ENCODE measurements around the gene PCSK4. TPM values are rescaled to one million over a fixed set of nuclear protein-coding genes. Genes with fewer than 3 reads are reported as not detected.

PCSK4 gene
- polyA plus RNA-seq, 1 of the 3 experiments (the other 2 are of a cell fraction), result 6.6 TPM

- H3K36me3 ChIP-seq (replicated peaks in 1 of 2; ENCODE audit: control insufficient read depth in 1 of 2, insufficient read depth in 2 of 2, low read length in 1 of 2), result no peaks in the 10 kb centered on the region
- DNase-seq, result no peak
- no peak overlapping the region for H3K9ac ChIP-seq
- 84% methylated on average over 9 of the region's 10 CpGs for WGBS (ENCODE audit: low lambda C conversion rate)
- POLR2A ChIA-PET, result interaction anchor here (1.1 kb wide), 1 partner anchor 69 kb away, joined by 3 read pairs; no protein-coding TSS in a partner anchor
- no peaks in the 10 kb centered on the region for H3K79me2 ChIP-seq (ENCODE audit: insufficient read depth)
- peaks cover 6% of the 10 kb centered on the region for H3F3A ChIP-seq (replicated peaks; ENCODE audit: insufficient read depth)
- H2AFZ ChIP-seq (ENCODE audit: low read depth), result no peak overlapping the region
- no peaks in the 10 kb centered on the region for H3K4me1 ChIP-seq (ENCODE audit: control insufficient read depth in 1 of 2, insufficient read depth in 2 of 2, low read depth in 1 of 2, low read length in 1 of 2)
- TF ChIP-seq GATA2 (CRISPR knock-in tag; IDR thresholded peaks at IDR 0.05) (no peak), RAD21 (IDR thresholded peaks at IDR 0.05; ENCODE audit: low read length) (no peak), YY1 (IDR thresholded peaks at IDR 0.05; ENCODE audit: low read depth) (no peak)
- H3K4me2 ChIP-seq, result no peak overlapping the region
- H3K9me3 ChIP-seq, result no peaks in the 10 kb centered on the region
- peaks cover 42% of the 10 kb centered on the region for H3K27me3 ChIP-seq (ENCODE audit: insufficient read depth)
- H3K9me2 ChIP-seq, result no peaks in the 10 kb centered on the region
- H4K20me1 ChIP-seq (ENCODE audit: insufficient read depth), result no peaks in the 10 kb centered on the region
- H3K4me3 ChIP-seq (ENCODE audit: low read depth in 2 of 2, low read length in 1 of 2), result no peak overlapping the region
- no peak overlapping the region for H3K27ac ChIP-seq (ENCODE audit: low read depth in 2 of 2, low read length in 1 of 2)
- CTCF ChIA-PET, result interaction anchor here (1.0 to 2.3 kb wide), 4 partner anchors 10 to 24 kb away, joined by 3 to 14 read pairs (median 4); partner anchors contain the start of gene ADAMTSL5
These were observed 31.9 kb upstream of the PCSK4 start for GRCh38 chr19:1522061-1522460.

GRCh38 chr19:1521636-1522035 lies 31.5 kb upstream of the PCSK4 start:
- Histone ChIP-seq H3K27me3 (ENCODE audit: insufficient read depth) (peaks cover 38% of the 10 kb centered on the region), H3K27ac (ENCODE audit: low read depth in 2 of 2, low read length in 1 of 2) (no peak overlapping the region), H3K9me3 (no peaks in the 10 kb centered on the region), H2AFZ (ENCODE audit: low read depth) (no peak overlapping the region), H3K4me2 (no peak overlapping the region), H3K9me2 (no peaks in the 10 kb centered on the region), H3K9ac (no peak overlapping the region), H3F3A (replicated peaks; ENCODE audit: insufficient read depth) (peaks cover 6% of the 10 kb centered on the region), H4K20me1 (ENCODE audit: insufficient read depth) (no peaks in the 10 kb centered on the region), H3K4me1 (ENCODE audit: control insufficient read depth in 1 of 2, insufficient read depth in 2 of 2, low read depth in 1 of 2, low read length in 1 of 2) (no peaks in the 10 kb centered on the region), H3K4me3 (ENCODE audit: low read depth in 2 of 2, low read length in 1 of 2) (no peak overlapping the region), H3K79me2 (ENCODE audit: insufficient read depth) (no peaks in the 10 kb centered on the region), H3K36me3 (replicated peaks in 1 of 2; ENCODE audit: control insufficient read depth in 1 of 2, insufficient read depth in 2 of 2, low read length in 1 of 2) (no peaks in the 10 kb centered on the region)
- ChIA-PET POLR2A (interaction anchor here (1.1 kb wide), 1 partner anchor 69 kb away, joined by 3 read pairs; no protein-coding TSS in a partner anchor), CTCF (interaction anchor here (1.0 to 2.3 kb wide), 4 partner anchors 9 to 25 kb away, joined by 3 to 14 read pairs (median 4); partner anchors contain the start of gene ADAMTSL5)
- TF ChIP-seq MAX (IDR thresholded peaks at IDR 0.05; ENCODE audit: low read depth) (no peak), RXRA (IDR thresholded peaks at IDR 0.05; ENCODE audit: borderline replicate concordance, low read depth) (no peak), SIN3A (IDR thresholded peaks at IDR 0.05; ENCODE audit: borderline replicate concordance, low read depth, low read length) (no peak), TCF12 (IDR thresholded peaks at IDR 0.05) (no peak), PBX3 (IDR thresholded peaks at IDR 0.05) (no peak), CHD2 (IDR thresholded peaks at IDR 0.05; ENCODE audit: low read length, partially characterized antibody) (no peak), MXI1 (IDR thresholded peaks at IDR 0.05; ENCODE audit: low read depth, low read length) (no peak), YY1 (IDR thresholded peaks at IDR 0.05; ENCODE audit: low read depth) (no peak), TAF1 (IDR thresholded peaks at IDR 0.05; ENCODE audit: borderline replicate concordance, low read depth, low read length) (no peak)
- TF ChIP-seq, protein P1, sequence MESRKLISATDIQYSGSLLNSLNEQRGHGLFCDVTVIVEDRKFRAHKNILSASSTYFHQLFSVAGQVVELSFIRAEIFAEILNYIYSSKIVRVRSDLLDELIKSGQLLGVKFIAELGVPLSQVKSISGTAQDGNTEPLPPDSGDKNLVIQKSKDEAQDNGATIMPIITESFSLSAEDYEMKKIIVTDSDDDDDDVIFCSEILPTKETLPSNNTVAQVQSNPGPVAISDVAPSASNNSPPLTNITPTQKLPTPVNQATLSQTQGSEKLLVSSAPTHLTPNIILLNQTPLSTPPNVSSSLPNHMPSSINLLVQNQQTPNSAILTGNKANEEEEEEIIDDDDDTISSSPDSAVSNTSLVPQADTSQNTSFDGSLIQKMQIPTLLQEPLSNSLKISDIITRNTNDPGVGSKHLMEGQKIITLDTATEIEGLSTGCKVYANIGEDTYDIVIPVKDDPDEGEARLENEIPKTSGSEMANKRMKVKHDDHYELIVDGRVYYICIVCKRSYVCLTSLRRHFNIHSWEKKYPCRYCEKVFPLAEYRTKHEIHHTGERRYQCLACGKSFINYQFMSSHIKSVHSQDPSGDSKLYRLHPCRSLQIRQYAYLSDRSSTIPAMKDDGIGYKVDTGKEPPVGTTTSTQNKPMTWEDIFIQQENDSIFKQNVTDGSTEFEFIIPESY (IDR thresholded peaks at IDR 0.05; ENCODE audit: borderline replicate concordance, low read depth), result no peak
- TF ChIP-seq, protein P2, sequence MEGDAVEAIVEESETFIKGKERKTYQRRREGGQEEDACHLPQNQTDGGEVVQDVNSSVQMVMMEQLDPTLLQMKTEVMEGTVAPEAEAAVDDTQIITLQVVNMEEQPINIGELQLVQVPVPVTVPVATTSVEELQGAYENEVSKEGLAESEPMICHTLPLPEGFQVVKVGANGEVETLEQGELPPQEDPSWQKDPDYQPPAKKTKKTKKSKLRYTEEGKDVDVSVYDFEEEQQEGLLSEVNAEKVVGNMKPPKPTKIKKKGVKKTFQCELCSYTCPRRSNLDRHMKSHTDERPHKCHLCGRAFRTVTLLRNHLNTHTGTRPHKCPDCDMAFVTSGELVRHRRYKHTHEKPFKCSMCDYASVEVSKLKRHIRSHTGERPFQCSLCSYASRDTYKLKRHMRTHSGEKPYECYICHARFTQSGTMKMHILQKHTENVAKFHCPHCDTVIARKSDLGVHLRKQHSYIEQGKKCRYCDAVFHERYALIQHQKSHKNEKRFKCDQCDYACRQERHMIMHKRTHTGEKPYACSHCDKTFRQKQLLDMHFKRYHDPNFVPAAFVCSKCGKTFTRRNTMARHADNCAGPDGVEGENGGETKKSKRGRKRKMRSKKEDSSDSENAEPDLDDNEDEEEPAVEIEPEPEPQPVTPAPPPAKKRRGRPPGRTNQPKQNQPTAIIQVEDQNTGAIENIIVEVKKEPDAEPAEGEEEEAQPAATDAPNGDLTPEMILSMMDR (IDR thresholded peaks at IDR 0.05), result no peak
- TF ChIP-seq, protein P3, sequence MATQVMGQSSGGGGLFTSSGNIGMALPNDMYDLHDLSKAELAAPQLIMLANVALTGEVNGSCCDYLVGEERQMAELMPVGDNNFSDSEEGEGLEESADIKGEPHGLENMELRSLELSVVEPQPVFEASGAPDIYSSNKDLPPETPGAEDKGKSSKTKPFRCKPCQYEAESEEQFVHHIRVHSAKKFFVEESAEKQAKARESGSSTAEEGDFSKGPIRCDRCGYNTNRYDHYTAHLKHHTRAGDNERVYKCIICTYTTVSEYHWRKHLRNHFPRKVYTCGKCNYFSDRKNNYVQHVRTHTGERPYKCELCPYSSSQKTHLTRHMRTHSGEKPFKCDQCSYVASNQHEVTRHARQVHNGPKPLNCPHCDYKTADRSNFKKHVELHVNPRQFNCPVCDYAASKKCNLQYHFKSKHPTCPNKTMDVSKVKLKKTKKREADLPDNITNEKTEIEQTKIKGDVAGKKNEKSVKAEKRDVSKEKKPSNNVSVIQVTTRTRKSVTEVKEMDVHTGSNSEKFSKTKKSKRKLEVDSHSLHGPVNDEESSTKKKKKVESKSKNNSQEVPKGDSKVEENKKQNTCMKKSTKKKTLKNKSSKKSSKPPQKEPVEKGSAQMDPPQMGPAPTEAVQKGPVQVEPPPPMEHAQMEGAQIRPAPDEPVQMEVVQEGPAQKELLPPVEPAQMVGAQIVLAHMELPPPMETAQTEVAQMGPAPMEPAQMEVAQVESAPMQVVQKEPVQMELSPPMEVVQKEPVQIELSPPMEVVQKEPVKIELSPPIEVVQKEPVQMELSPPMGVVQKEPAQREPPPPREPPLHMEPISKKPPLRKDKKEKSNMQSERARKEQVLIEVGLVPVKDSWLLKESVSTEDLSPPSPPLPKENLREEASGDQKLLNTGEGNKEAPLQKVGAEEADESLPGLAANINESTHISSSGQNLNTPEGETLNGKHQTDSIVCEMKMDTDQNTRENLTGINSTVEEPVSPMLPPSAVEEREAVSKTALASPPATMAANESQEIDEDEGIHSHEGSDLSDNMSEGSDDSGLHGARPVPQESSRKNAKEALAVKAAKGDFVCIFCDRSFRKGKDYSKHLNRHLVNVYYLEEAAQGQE (IDR thresholded peaks at IDR 0.05; ENCODE audit: low read depth, low read length), result no peak
- no peak for DNase-seq
- WGBS (ENCODE audit: low lambda C conversion rate), result 83% methylated on average over 7 of the region's 14 CpGs

Measured in SK-N-SH (cell line).